ENCODE data around the gene TWIST2.
A peak's percentile ranks its signal among the peaks of the same experiment; 100 is the strongest.

Gene TWIST2

GRCh38 chr2:238874330-238875050 lies 26.6 kb downstream of the TWIST2 start:
- Histone ChIP-seq H3K27me3 (no peaks in the 10 kb centered on the region), H3K36me3 (no peaks in the 10 kb centered on the region), H3K4me3 (no peak overlapping the region), H3K27ac (no peak overlapping the region), H3K4me1 (peaks cover 0 to 16% (median 7%) of the 10 kb centered on the region in 4 donors), H3K9me3 (no peaks in the 10 kb centered on the region)
- DNase-seq = peak in 1 of 2 donors; percentile 44
- no peak for TF ChIP-seq CTCF (IDR thresholded peaks at IDR 0.05)
- intact Hi-C loops (cut with DNase I; ENCODE audit: low total_unique reads) = no loop called here

- Histone ChIP-seq H3K9me3 (no peaks in the 10 kb centered on the region), H3K27me3 (no peaks in the 10 kb centered on the region), H3K36me3 (no peaks in the 10 kb centered on the region), H3K27ac (no peak overlapping the region), H3K4me1 (peaks cover 0 to 13% (median 7%) of the 10 kb centered on the region in 4 donors), H3K4me3 (no peak overlapping the region)
- no peak for TF ChIP-seq CTCF (IDR thresholded peaks at IDR 0.05)
- intact Hi-C loops (cut with DNase I; ENCODE audit: low total_unique reads) = no loop called here
- DNase-seq = peak; percentile 56 to 75
These were observed 27.2 kb downstream of the TWIST2 start for GRCh38 chr2:238875101-238875470.

GRCh38 chr2:238875471-238876231 lies 27.8 kb downstream of the TWIST2 start:
- Histone ChIP-seq H3K27ac (peak overlapping the region in 1 of 2 donors; percentile 38), H3K27me3 (no peaks in the 10 kb centered on the region), H3K4me1 (peaks cover 0 to 13% (median 7%) of the 10 kb centered on the region in 4 donors), H3K36me3 (no peaks in the 10 kb centered on the region), H3K9me3 (no peaks in the 10 kb centered on the region), H3K4me3 (no peak overlapping the region)
- peak; percentile 70 to 83 for DNase-seq
- intact Hi-C loops (cut with DNase I; ENCODE audit: low total_unique reads) = no loop called here
- TF ChIP-seq CTCF (IDR thresholded peaks at IDR 0.05) = no peak

- H3K4me3 ChIP-seq = no peak overlapping the region
These were observed 28.3 kb downstream of the TWIST2 start for GRCh38 chr2:238876232-238876630.

More at GRCh38 chr2:238876232-238876630, 28.3 kb downstream of the TWIST2 start:
- intact Hi-C loops (cut with DNase I; ENCODE audit: low total_unique reads) = no loop called here
- no peaks in the 10 kb centered on the region for H3K36me3 ChIP-seq
- DNase-seq = peak in 1 of 2 donors; percentile 43
- peak overlapping the region in 1 of 2 donors; percentile 38 for H3K27ac ChIP-seq
- TF ChIP-seq CTCF (IDR thresholded peaks at IDR 0.05) = no peak
- peaks cover 0 to 13% (median 7%) of the 10 kb centered on the region in 4 donors for H3K4me1 ChIP-seq
- no peaks in the 10 kb centered on the region for H3K9me3 ChIP-seq
- H3K27me3 ChIP-seq = no peaks in the 10 kb centered on the region
